CD14-positive monocyte (primary cell): ENCODE measurements around the gene CTU1. TPM values are rescaled to one million over a fixed set of nuclear protein-coding genes. Genes with fewer than 3 reads are reported as not detected.

Source experiments
- DNase-seq, 3 donors: peaks; one replicate each; pipeline ENCODE4 v3.0.0-alpha.2; 2011 to 2022
- H2AFZ ChIP-seq: 2 replicates; pipeline ENCODE4 v1.6.0; 2012; ENCODE audit warnings: mild to moderate bottlenecking, low read depth, low read length, inconsistent platforms; ENCODE audit not compliant: insufficient read depth, poor library complexity, severe bottlenecking
- H3K27ac ChIP-seq, 2 donors: 1 replicate in 1 of 2; 2 replicates in 1 of 2; pipeline ENCODE4 v1.5.1; 2012 to 2013; ENCODE audit warnings: low read length in 2 of 2, control low read depth in 1 of 2, inconsistent platforms in 1 of 2, low read depth in 1 of 2, mild to moderate bottlenecking in 1 of 2
- H3K27me3 ChIP-seq, 2 donors: one replicate each; pipeline versions ENCODE4 v1.6.0 to v1.6.1; 2011 to 2013; ENCODE audit warnings: low read length in 2 of 2; ENCODE audit not compliant: control insufficient read depth in 2 of 2, insufficient read depth in 2 of 2
- H3K36me3 ChIP-seq, 2 donors: replicated peaks in 1 of 2; 1 replicate in 1 of 2; 2 replicates in 1 of 2; pipeline versions ENCODE4 v1.5.1 to v1.6.1; 2012 to 2013; ENCODE audit warnings: low read length in 2 of 2, control low read depth in 1 of 2, inconsistent platforms in 1 of 2, mild to moderate bottlenecking in 1 of 2; ENCODE audit not compliant: insufficient read depth in 2 of 2, control insufficient read depth in 1 of 2
- H3K4me1 ChIP-seq, 2 donors: 1 replicate in 1 of 2; 2 replicates in 1 of 2; pipeline versions ENCODE4 v1.5.1 to v1.6.1; 2012 to 2013; ENCODE audit warnings: low read length in 2 of 2, control low read depth in 1 of 2, inconsistent platforms in 1 of 2, mild to moderate bottlenecking in 1 of 2, moderate library complexity in 1 of 2; ENCODE audit not compliant: insufficient read depth in 2 of 2, control insufficient read depth in 1 of 2
- H3K4me2 ChIP-seq: replicated peaks from 2 replicates; pipeline ENCODE3; 2012; ENCODE audit warnings: low read length, moderate library complexity, mild to moderate bottlenecking; ENCODE audit not compliant: poor library complexity, severe bottlenecking; ENCODE audit errors: extremely low read depth
- H3K4me3 ChIP-seq, 3 experiments: fragments of 200-600 bp in 1 of 3; sonication (generic) in 1 of 3; replicated peaks in 1 of 3; 1 replicate in 2 of 3; 2 replicates in 1 of 3; pipeline ENCODE4 v1.5.1; 2011 to 2013; ENCODE audit warnings: low read length in 3 of 3, mild to moderate bottlenecking in 3 of 3, control low read depth in 2 of 3, low read depth in 2 of 3, inconsistent platforms in 1 of 3, moderate library complexity in 1 of 3
- H3K79me2 ChIP-seq: 2 replicates; pipeline ENCODE4 v1.6.0; 2012; ENCODE audit warnings: mild to moderate bottlenecking, control low read depth, inconsistent platforms, low read length, moderate library complexity; ENCODE audit not compliant: insufficient read depth
- H3K9ac ChIP-seq: 2 replicates; pipeline ENCODE4 v1.6.0; 2017; ENCODE audit warnings: low read length, mild to moderate bottlenecking; ENCODE audit not compliant: insufficient read depth, poor library complexity, severe bottlenecking
- H3K9me3 ChIP-seq, 2 donors: replicated peaks in 1 of 2; 1 replicate in 1 of 2; 2 replicates in 1 of 2; pipeline versions ENCODE4 v1.5.1 to v1.6.1; 2012 to 2013; ENCODE audit warnings: low read length in 2 of 2, control low read depth in 1 of 2; ENCODE audit not compliant: control insufficient read depth in 1 of 2, insufficient read depth in 1 of 2
- H4K20me1 ChIP-seq: 2 replicates; pipeline ENCODE4 v1.6.0; 2012; ENCODE audit warnings: mild to moderate bottlenecking, low read length, control low read depth, moderate library complexity; ENCODE audit not compliant: insufficient read depth
- H3K27ac Mint-ChIP-seq, 7 donors: one replicate each; pipeline ENCODE4 v1.8.0; 2020; ENCODE audit warnings: mild to moderate bottlenecking in 7 of 7, mixed read lengths in 7 of 7, moderate library complexity in 6 of 7, inconsistent platforms in 2 of 7
- H3K27me3 Mint-ChIP-seq, 3 donors: one replicate each; pipeline ENCODE4 v1.8.0; 2021 to 2022; ENCODE audit warnings: low read depth in 3 of 3, mild to moderate bottlenecking in 3 of 3, mixed read lengths in 3 of 3, moderate library complexity in 3 of 3, inconsistent platforms in 1 of 3
- H3K36me3 Mint-ChIP-seq, 2 donors: one replicate each; pipeline ENCODE4 v1.8.0; 2020; ENCODE audit warnings: mixed read lengths in 2 of 2, inconsistent platforms in 1 of 2, mild to moderate bottlenecking in 1 of 2
- H3K4me1 Mint-ChIP-seq: one replicate; pipeline ENCODE4 v1.8.0; 2020; ENCODE audit warnings: mild to moderate bottlenecking, mixed read lengths
- H3K4me3 Mint-ChIP-seq, 2 donors: one replicate each; pipeline ENCODE4 v1.8.0; 2020; ENCODE audit warnings: mild to moderate bottlenecking in 2 of 2, mixed read lengths in 2 of 2, moderate library complexity in 1 of 2
- H3K9me3 Mint-ChIP-seq, 7 donors: one replicate each; pipeline ENCODE4 v1.8.0; 2020 to 2022; ENCODE audit warnings: mixed read lengths in 7 of 7, mild to moderate bottlenecking in 6 of 7, moderate library complexity in 6 of 7, inconsistent platforms in 2 of 7
- CTCF ChIP-seq: fragments of 200-600 bp; IDR thresholded peaks from one replicate; pipeline ENCODE4 v1.8.0; 2022; ENCODE audit warnings: antibody characterized with exemption, mild to moderate bottlenecking
- WGBS: methylation state at CpG from one replicate; pipeline ENCODE4 v1.1.5; 2013; ENCODE audit warnings: missing lambda C conversion rate; ENCODE audit not compliant: insufficient coverage; 5-methylcytosine and 5-hydroxymethylcytosine counted together
- intact Hi-C, 2 donors: fragments of 100-400 bp; cut with micrococcal nuclease; formaldehyde crosslinking; loops; one replicate each; pipeline versions ENCODE4 v1.15.0 to v1.15.1; 2023
- polyA plus RNA-seq, 3 donors: library from polyadenylated mRNA; depleted of rRNA in 1 of 3; unstranded in 2 of 3; stranded (reverse) in 1 of 3; fragments of 300-500 nt in 2 of 3; fragments of >200 nt in 1 of 3; fragmentation: Illumina TruSeq in 2 of 3; gene quantifications; 1 replicate in 2 of 3; 2 replicates in 1 of 3; pipeline ENCODE4 v1.2.3, GENCODE V29; 2012 to 2021

The CTU1 gene
- polyA plus RNA-seq, 3 donors, result 0.75 to 3.0 (median 2.9) TPM

GRCh38 chr19:51101171-51101865, 6.9 kb downstream of the CTU1 start:
- Histone ChIP-seq H3K9me3 (no peaks in the 10 kb centered on the region), H3K4me1 (peaks cover 10 to 13% of the 10 kb centered on the region in 2 donors), H3K36me3 (peaks cover 24 to 72% of the 10 kb centered on the region in 2 donors), H4K20me1 (peaks cover 33% of the 10 kb centered on the region), H2AFZ (no peak overlapping the region), H3K79me2 (peaks cover 36% of the 10 kb centered on the region), H3K9ac (no peak overlapping the region), H3K4me3 (no peak overlapping the region), H3K27me3 (no peaks in the 10 kb centered on the region), H3K4me2 (no peak overlapping the region), H3K27ac (peak overlapping the region in 1 of 2 donors; percentile 13)
- Mint-ChIP-seq H3K36me3 (peaks cover 57 to 70% of the 10 kb centered on the region in 2 donors), H3K4me1 (peaks cover 33% of the 10 kb centered on the region), H3K27ac (peak overlapping the region in 3 of 7 donors; percentile 45 to 79 (median 73)), H3K9me3 (peaks cover 0 to 3% (median 0%) of the 10 kb centered on the region in 7 donors), H3K4me3 (no peak overlapping the region), H3K27me3 (peaks cover 0 to 2% (median 1%) of the 10 kb centered on the region in 3 donors)
- intact Hi-C loops, result loop anchor here (10.0 kb wide), 1 partner anchor 493 kb away; no protein-coding TSS in a partner anchor
- no CpG with 5 or more reads among the region's 5 CpGs for WGBS
- TF ChIP-seq CTCF, result no peak
- no peak for DNase-seq

GRCh38 chr19:51100601-51101000, 7.6 kb downstream of the CTU1 start:
- no peaks in the 10 kb centered on the region for H3K27me3 ChIP-seq
- no peak overlapping the region for H2AFZ ChIP-seq
- intact Hi-C loops, result loop anchor here (10.0 kb wide), 1 partner anchor 494 kb away; no protein-coding TSS in a partner anchor
- no peak overlapping the region for H3K4me3 ChIP-seq
- no peak overlapping the region for H3K9ac ChIP-seq
- H3K9me3 Mint-ChIP-seq, result peaks cover 0 to 3% (median 0%) of the 10 kb centered on the region in 7 donors
- H3K4me2 ChIP-seq, result no peak overlapping the region
- no peak overlapping the region for H3K4me3 Mint-ChIP-seq
- DNase-seq, result no peak
- TF ChIP-seq CTCF, result no peak
- H3K27ac ChIP-seq, result no peak overlapping the region
- peaks cover 10 to 13% of the 10 kb centered on the region in 2 donors for H3K4me1 ChIP-seq
- peaks cover 30% of the 10 kb centered on the region for H3K79me2 ChIP-seq
- peak overlapping the region in 4 of 7 donors; percentile 11 to 77 (median 59) for H3K27ac Mint-ChIP-seq
- WGBS, result no CpG with 5 or more reads among the region's 3 CpGs
- H4K20me1 ChIP-seq, result peaks cover 32% of the 10 kb centered on the region
- peaks cover 28% of the 10 kb centered on the region for H3K4me1 Mint-ChIP-seq
- H3K27me3 Mint-ChIP-seq, result peaks cover 0 to 2% (median 1%) of the 10 kb centered on the region in 3 donors
- peaks cover 50 to 71% of the 10 kb centered on the region in 2 donors for H3K36me3 Mint-ChIP-seq
- peaks cover 24 to 71% of the 10 kb centered on the region in 2 donors for H3K36me3 ChIP-seq
- no peaks in the 10 kb centered on the region for H3K9me3 ChIP-seq
